HG03139 (cell line): ENCODE results near the gene OLFML2A.
"Not testable (repeated sequence)": the region's sequence is repeated elsewhere in the genome, so short reads cannot be mapped to it uniquely, and the experiment has no call there.

ENCODE experiments used
- ATAC-seq: cut with Tn5 transposase; IDR thresholded peaks from one replicate; pipeline ENCODE4 v1.9.1; 2021; ENCODE audit not compliant: unreplicated experiment

Gene OLFML2A

GRCh38 chr9:124818431-124819281 lies 41.7 kb downstream of the OLFML2A start:
- ATAC-seq = no peak

GRCh38 chr9:124820698-124821623 lies 44.0 kb downstream of the OLFML2A start:
- no peak for ATAC-seq

- ATAC-seq = no peak
Measured at GRCh38 chr9:124828489-124829333, 51.8 kb downstream of the OLFML2A start.

GRCh38 chr9:124829334-124829669 lies 52.4 kb downstream of the OLFML2A start:
- no peak for ATAC-seq

GRCh38 chr9:124830593-124830992 lies 53.7 kb downstream of the OLFML2A start:
- ATAC-seq = no peak

- no peak for ATAC-seq
Measured at GRCh38 chr9:124831642-124832364, 54.9 kb downstream of the OLFML2A start.

- ATAC-seq = no peak
Measured at GRCh38 chr9:124834591-124834990, 57.7 kb downstream of the OLFML2A start.

- ATAC-seq = no peak
Measured at GRCh38 chr9:124835026-124835557, 58.2 kb downstream of the OLFML2A start.

GRCh38 chr9:124838132-124838531 lies 61.2 kb downstream of the OLFML2A start:
- not testable (repeated sequence) for ATAC-seq

GRCh38 chr9:124838567-124839275 lies 61.8 kb downstream of the OLFML2A start:
- not testable (repeated sequence) for ATAC-seq

GRCh38 chr9:124839612-124840299 lies 62.8 kb downstream of the OLFML2A start:
- no peak for ATAC-seq

- no peak for ATAC-seq
Measured at GRCh38 chr9:124840300-124840833, 63.4 kb downstream of the OLFML2A start.

GRCh38 chr9:124841075-124841821 lies 64.3 kb downstream of the OLFML2A start:
- ATAC-seq = no peak

GRCh38 chr9:124843456-124844034 lies 66.6 kb downstream of the OLFML2A start:
- ATAC-seq = no peak

- no peak for ATAC-seq
Measured at GRCh38 chr9:124844291-124844690, 67.4 kb downstream of the OLFML2A start.

- ATAC-seq = not testable (repeated sequence)
Measured at GRCh38 chr9:124846467-124846866, 69.5 kb downstream of the OLFML2A start.

GRCh38 chr9:124846969-124847368 lies 70.0 kb downstream of the OLFML2A start:
- no peak for ATAC-seq
